Measurements from ENCODE around the gene GINS3.

- TF ChIP-seq POLR2A (IDR thresholded peaks at IDR 0.05) (no peak), CTCF (IDR thresholded peaks at IDR 0.05) (no peak)
These were observed 30.5 kb downstream of the GINS3 start for GRCh38 chr16:58422809-58423208.
